ENCODE results near the gene FAM13B.

- TF ChIP-seq CTCF (IDR thresholded peaks at IDR 0.05), result no peak
- no peak for TF ChIP-seq POLR2A (IDR thresholded peaks at IDR 0.05)
These were observed 32.7 kb downstream of the FAM13B start for GRCh38 chr5:138000102-138000723.

Measured in Peyer's patch (tissue), 4 donors.